ENCODE measurements around the gene TRIM22. TPM values are rescaled to one million over a fixed set of nuclear protein-coding genes. Genes with fewer than 3 reads are reported as not detected.

Gene TRIM22
- total RNA-seq, 1 experiment from 2014 or later: 0.61 TPM

- H3K9me3 ChIP-seq (ENCODE audit: control insufficient read depth in 1 of 2, insufficient read depth in 1 of 2, low read depth in 1 of 2, low read length in 2 of 2): no peaks in the 10 kb centered on the region
- no peak for ATAC-seq
- no peaks in the 10 kb centered on the region for H3K27me3 ChIP-seq (ENCODE audit: insufficient read depth, low read length)
- H2AFZ ChIP-seq (ENCODE audit: low read depth, low read length, poor library complexity, severe bottlenecking): no peak overlapping the region
- no peak for TF ChIP-seq POLR2AphosphoS5 (IDR thresholded peaks at IDR 0.05; ENCODE audit: low read depth, low read length)
- TF ChIP-seq POLR2A (IDR thresholded peaks at IDR 0.05; ENCODE audit: borderline replicate concordance, extremely low read depth, insufficient read depth, insufficient read length): no peak
- no peak for TF ChIP-seq CTCF (IDR thresholded peaks at IDR 0.05 in 2 of 3, conservative IDR thresholded peaks at IDR 0.05 in 1 of 3; ENCODE audit: borderline replicate concordance in 1 of 3, insufficient read depth in 1 of 3, low read depth in 2 of 3, low read length in 2 of 3)
- no peak for TF ChIP-seq RAD21 (IDR thresholded peaks at IDR 0.05; ENCODE audit: low read depth)
- no peak for TF ChIP-seq CBX3 (IDR thresholded peaks at IDR 0.05; ENCODE audit: low read depth)
- TF ChIP-seq SIN3A (IDR thresholded peaks at IDR 0.05; ENCODE audit: low read depth): no peak
- TF ChIP-seq FOSL1 (IDR thresholded peaks at IDR 0.05; ENCODE audit: low read depth): no peak
- TF ChIP-seq ZNF274 (IDR thresholded peaks at IDR 0.05; ENCODE audit: low read depth, low read length): no peak
- no peak for TF ChIP-seq ZFX (IDR thresholded peaks at IDR 0.05)
- no peak for TF ChIP-seq EZH2 (IDR thresholded peaks at IDR 0.05)
- no peak for TF ChIP-seq ELF1 (IDR thresholded peaks at IDR 0.05; ENCODE audit: borderline replicate concordance, low read depth)
- TF ChIP-seq ZBTB33 (IDR thresholded peaks at IDR 0.05; ENCODE audit: extremely low read depth, insufficient replicate concordance, low read length): no peak
- TF ChIP-seq REST (IDR thresholded peaks at IDR 0.05; ENCODE audit: low read depth): no peak
- no peak for TF ChIP-seq CEBPB (IDR thresholded peaks at IDR 0.05; ENCODE audit: low read depth)
- no peak for TF ChIP-seq EGR1 (IDR thresholded peaks at IDR 0.05; ENCODE audit: low read depth)
- no peak for TF ChIP-seq SP1 (IDR thresholded peaks at IDR 0.05; ENCODE audit: low read depth)
- H3K9ac ChIP-seq (ENCODE audit: low read length): no peak overlapping the region
- BruUV-seq (replicated peaks): no TSS peak
- intact Hi-C loops (cut with micrococcal nuclease): loop anchor here (10.0 kb wide), 1 partner anchor 638 kb away; the partner anchor contains the start of gene CAVIN3
- RAD21 ChIA-PET (ENCODE audit: low non-redundant PET in 1 of 2, low total read pairs in 2 of 2, uncharacterized antibody in 2 of 2, unreplicated experiment in 2 of 2): no interaction called here
- DNase-seq (ENCODE audit: low read depth, low spot score): no peak
- no peak overlapping the region for H3K27ac ChIP-seq (ENCODE audit: low read depth, low read length)
- no peaks in the 10 kb centered on the region for H3K36me3 ChIP-seq (ENCODE audit: control insufficient read depth in 1 of 2, insufficient read depth in 2 of 2, low read length in 2 of 2)
- H3K9me2 ChIP-seq (ENCODE audit: insufficient read depth): no peaks in the 10 kb centered on the region
- H4K20me1 ChIP-seq (ENCODE audit: insufficient read depth): no peaks in the 10 kb centered on the region
- POLR2A ChIA-PET: no interaction called here
- peaks cover 4 to 13% of the 10 kb centered on the region in 2 experiments; a peak in 2 of 4 replicates for H3K4me1 ChIP-seq (ENCODE audit: control insufficient read depth in 1 of 2, insufficient read depth in 2 of 2, low read length in 2 of 2)
- H3K4me3 ChIP-seq (replicated peaks in 1 of 2; ENCODE audit: low read depth in 1 of 2, low read length in 2 of 2): no peak overlapping the region
- no peaks in the 10 kb centered on the region for H3K79me2 ChIP-seq (ENCODE audit: insufficient read depth, low read length)
- H3K4me2 ChIP-seq (ENCODE audit: low read length): no peak overlapping the region
- CTCF ChIA-PET: no interaction called here
Observed at GRCh38 chr11:5686426-5686825, 3.2 kb upstream of the TRIM22 start.

Measured in HCT116 (cell line).